GM23338 (cell line): ENCODE data around the gene LITAF.

Experiments
- EZH2 ChIP-seq: fragments of 200-600 bp; sonication (generic); IDR thresholded peaks from one replicate; pipeline ENCODE4 v1.8.0; 2017; ENCODE audit warnings: antibody characterized with exemption, mild to moderate bottlenecking, low read depth; ENCODE audit not compliant: unreplicated experiment
- POLR2AphosphoS5 ChIP-seq: IDR thresholded peaks from 2 replicates; pipeline ENCODE4 v1.6.1; 2016; ENCODE audit warnings: antibody characterized with exemption, low read depth
- TF ChIP-seq, protein P1 (sequence below), 2 experiments: fragments of 200-600 bp in 1 of 2; sonication (generic) in 1 of 2; conservative IDR thresholded peaks; 2 replicates each; pipeline versions ENCODE4 v1.5.1 to v1.6.1; 2016 to 2017; ENCODE audit warnings: antibody characterized with exemption in 2 of 2, low read depth in 2 of 2, mild to moderate bottlenecking in 2 of 2, moderate library complexity in 1 of 2
- TF ChIP-seq, protein P2 (sequence below): IDR thresholded peaks from 2 replicates; pipeline ENCODE4 v1.6.1; 2016; ENCODE audit warnings: antibody characterized with exemption
- TF ChIP-seq, protein P3 (sequence below): IDR thresholded peaks from one replicate; pipeline ENCODE4 v1.6.1; 2018; ENCODE audit warnings: antibody characterized with exemption; ENCODE audit not compliant: unreplicated experiment

DNA sequence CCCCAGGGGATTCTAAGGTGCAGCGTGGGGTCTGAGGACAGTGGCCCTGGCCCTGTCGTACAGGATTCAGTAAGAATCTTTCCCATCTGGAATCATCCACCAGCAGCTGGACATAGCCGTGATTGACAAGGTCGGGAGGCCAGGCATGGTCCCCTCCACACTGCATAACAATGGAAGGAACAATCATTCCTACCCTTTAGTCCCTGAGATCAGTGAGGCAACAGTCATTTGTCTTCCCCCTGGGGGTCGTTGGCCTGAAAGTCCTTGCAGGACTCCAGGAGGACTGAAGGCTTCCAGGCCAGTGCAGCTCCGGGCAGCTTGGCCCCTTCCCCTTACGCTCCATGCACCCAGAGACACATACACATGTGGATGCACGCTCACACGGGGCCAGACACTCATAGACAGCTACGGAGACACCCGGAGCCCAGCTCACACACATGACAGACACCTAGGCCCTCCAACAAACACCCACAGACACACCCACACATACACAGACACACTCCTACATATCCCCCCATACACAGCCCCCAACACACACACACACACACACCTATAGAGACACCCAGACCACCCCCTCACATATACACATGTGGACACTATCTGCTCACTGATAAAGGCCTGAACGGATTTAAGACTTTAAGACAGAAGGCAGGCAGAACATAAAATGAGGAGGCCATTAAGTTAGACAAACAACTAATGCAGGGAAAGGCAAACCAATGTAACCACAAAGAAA lies 42.9 kb downstream of the LITAF start:
- TF ChIP-seq, protein P1, sequence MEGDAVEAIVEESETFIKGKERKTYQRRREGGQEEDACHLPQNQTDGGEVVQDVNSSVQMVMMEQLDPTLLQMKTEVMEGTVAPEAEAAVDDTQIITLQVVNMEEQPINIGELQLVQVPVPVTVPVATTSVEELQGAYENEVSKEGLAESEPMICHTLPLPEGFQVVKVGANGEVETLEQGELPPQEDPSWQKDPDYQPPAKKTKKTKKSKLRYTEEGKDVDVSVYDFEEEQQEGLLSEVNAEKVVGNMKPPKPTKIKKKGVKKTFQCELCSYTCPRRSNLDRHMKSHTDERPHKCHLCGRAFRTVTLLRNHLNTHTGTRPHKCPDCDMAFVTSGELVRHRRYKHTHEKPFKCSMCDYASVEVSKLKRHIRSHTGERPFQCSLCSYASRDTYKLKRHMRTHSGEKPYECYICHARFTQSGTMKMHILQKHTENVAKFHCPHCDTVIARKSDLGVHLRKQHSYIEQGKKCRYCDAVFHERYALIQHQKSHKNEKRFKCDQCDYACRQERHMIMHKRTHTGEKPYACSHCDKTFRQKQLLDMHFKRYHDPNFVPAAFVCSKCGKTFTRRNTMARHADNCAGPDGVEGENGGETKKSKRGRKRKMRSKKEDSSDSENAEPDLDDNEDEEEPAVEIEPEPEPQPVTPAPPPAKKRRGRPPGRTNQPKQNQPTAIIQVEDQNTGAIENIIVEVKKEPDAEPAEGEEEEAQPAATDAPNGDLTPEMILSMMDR (conservative IDR thresholded peaks at IDR 0.05; ENCODE audit: low read depth in 2 of 2), result no peak
- TF ChIP-seq, protein P2, sequence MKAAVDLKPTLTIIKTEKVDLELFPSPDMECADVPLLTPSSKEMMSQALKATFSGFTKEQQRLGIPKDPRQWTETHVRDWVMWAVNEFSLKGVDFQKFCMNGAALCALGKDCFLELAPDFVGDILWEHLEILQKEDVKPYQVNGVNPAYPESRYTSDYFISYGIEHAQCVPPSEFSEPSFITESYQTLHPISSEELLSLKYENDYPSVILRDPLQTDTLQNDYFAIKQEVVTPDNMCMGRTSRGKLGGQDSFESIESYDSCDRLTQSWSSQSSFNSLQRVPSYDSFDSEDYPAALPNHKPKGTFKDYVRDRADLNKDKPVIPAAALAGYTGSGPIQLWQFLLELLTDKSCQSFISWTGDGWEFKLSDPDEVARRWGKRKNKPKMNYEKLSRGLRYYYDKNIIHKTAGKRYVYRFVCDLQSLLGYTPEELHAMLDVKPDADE, result no peak
- no peak for TF ChIP-seq EZH2
- TF ChIP-seq, protein P3, sequence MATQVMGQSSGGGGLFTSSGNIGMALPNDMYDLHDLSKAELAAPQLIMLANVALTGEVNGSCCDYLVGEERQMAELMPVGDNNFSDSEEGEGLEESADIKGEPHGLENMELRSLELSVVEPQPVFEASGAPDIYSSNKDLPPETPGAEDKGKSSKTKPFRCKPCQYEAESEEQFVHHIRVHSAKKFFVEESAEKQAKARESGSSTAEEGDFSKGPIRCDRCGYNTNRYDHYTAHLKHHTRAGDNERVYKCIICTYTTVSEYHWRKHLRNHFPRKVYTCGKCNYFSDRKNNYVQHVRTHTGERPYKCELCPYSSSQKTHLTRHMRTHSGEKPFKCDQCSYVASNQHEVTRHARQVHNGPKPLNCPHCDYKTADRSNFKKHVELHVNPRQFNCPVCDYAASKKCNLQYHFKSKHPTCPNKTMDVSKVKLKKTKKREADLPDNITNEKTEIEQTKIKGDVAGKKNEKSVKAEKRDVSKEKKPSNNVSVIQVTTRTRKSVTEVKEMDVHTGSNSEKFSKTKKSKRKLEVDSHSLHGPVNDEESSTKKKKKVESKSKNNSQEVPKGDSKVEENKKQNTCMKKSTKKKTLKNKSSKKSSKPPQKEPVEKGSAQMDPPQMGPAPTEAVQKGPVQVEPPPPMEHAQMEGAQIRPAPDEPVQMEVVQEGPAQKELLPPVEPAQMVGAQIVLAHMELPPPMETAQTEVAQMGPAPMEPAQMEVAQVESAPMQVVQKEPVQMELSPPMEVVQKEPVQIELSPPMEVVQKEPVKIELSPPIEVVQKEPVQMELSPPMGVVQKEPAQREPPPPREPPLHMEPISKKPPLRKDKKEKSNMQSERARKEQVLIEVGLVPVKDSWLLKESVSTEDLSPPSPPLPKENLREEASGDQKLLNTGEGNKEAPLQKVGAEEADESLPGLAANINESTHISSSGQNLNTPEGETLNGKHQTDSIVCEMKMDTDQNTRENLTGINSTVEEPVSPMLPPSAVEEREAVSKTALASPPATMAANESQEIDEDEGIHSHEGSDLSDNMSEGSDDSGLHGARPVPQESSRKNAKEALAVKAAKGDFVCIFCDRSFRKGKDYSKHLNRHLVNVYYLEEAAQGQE, result no peak
- no peak for TF ChIP-seq POLR2AphosphoS5
